ENCODE data around the gene RIOK1. TPM values are rescaled to one million over a fixed set of nuclear protein-coding genes. Genes with fewer than 3 reads are reported as not detected.

Gene RIOK1
- total and polyA plus RNA-seq, 9 donors = 11.2 to 33.2 (median 18.3) TPM

DNA sequence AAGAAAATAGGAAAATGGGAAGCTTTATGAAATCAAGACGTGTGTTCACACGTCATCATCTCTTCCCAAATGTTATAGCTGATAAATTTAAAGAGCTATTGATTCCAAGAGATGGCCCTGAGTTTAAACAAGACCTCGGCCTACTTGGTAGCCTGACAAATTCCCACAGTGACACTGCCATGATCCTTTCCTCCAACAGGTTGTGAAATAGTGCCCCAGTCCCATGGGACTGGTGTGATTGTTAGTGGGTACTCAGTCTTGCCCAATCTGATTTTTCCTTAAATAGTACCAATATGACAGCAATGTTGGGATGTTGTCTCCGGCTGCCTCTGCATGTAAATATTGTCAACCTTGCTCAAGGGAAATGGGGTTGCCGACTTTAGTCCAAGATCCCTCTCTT lies 34.5 kb downstream of the RIOK1 start:
- Histone ChIP-seq H3K9me3 (no peaks in the 10 kb centered on the region), H3K4me1 (ENCODE audit: insufficient read depth) (no peaks in the 10 kb centered on the region), H3K4me3 (no peak overlapping the region), H3K27ac (no peak overlapping the region), H3K27me3 (no peaks in the 10 kb centered on the region), H3K36me3 (no peaks in the 10 kb centered on the region)
- no peak for TF ChIP-seq POLR2A (IDR thresholded peaks at IDR 0.05)
- intact Hi-C loops (cut with DNase I) = no loop called here
- no peak for DNase-seq
- WGBS, 3 donors = 88 to 90% (median 90%) methylated on average over 5 of the region's 5 CpGs

DNA sequence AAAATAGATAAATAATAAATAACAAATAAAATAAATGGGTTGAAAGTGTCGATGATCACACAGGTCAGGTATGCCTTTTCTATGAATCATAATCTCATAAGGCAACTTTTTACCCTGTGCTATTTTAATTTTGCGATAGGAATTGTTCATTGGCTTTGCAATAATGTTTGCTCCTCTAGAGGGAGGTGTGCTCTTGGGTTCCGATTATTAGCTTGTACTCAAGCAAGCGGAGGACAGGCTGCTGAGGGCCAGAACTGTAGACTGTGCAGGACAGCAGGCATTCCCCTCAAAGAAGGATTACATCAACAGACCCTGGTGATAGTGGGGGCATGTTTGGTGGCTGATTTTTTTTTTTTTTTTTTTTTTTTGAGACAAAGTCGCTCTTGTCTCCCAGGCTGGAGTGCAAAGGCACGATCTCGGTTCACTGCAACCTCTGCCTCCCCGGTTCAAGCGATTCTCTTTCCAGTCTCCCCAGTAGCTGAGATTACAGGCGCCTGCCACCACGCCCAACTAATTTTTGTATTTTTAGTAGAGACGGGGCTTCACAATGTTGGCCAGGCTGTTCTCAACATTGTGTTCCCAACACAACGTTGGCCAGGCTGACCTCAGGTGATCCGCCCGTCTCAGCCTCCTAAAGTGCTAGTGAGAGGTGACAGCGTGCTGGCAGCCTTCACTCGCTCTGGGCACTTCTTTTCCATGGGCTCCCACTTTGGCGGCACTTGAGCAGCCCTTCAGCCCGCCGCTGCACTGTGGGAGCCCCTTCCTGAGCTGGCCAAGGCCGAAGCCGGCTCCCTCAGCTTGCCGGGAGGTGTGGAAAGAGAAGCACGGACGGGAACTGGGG lies 35.6 kb downstream of the RIOK1 start:
- Histone ChIP-seq H3K27ac (no peak overlapping the region), H3K4me3 (no peak overlapping the region), H3K27me3 (no peaks in the 10 kb centered on the region), H3K36me3 (no peaks in the 10 kb centered on the region), H3K9me3 (no peaks in the 10 kb centered on the region), H3K4me1 (ENCODE audit: insufficient read depth) (no peaks in the 10 kb centered on the region)
- 79 to 85% (median 79%) methylated on average over 25 of the region's 25 CpGs for WGBS, 3 donors
- no peak for DNase-seq
- no peak for TF ChIP-seq POLR2A (IDR thresholded peaks at IDR 0.05)
- intact Hi-C loops (cut with DNase I) = no loop called here

DNA sequence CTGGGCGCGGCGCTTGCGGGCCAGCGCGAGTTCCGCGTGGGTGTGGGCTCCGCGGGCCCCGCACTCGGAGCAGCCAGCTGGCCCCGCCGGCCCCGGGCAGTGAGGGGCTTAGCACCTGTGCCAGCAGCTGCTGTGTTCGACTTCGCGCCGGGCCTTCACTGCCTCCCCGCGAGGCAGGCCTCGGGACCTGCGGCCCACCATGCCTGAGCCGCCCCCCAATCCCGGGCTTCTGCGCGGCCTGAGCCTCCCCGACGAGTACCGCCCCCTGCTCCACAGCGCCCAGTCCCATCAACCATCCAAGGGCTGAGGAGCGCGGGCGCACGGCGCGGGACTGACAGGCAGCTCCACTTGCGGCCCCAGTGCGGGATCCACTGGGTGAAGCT lies 36.2 kb downstream of the RIOK1 start:
- TF ChIP-seq POLR2A (IDR thresholded peaks at IDR 0.05) = no peak
- TF ChIP-seq, protein P1, sequence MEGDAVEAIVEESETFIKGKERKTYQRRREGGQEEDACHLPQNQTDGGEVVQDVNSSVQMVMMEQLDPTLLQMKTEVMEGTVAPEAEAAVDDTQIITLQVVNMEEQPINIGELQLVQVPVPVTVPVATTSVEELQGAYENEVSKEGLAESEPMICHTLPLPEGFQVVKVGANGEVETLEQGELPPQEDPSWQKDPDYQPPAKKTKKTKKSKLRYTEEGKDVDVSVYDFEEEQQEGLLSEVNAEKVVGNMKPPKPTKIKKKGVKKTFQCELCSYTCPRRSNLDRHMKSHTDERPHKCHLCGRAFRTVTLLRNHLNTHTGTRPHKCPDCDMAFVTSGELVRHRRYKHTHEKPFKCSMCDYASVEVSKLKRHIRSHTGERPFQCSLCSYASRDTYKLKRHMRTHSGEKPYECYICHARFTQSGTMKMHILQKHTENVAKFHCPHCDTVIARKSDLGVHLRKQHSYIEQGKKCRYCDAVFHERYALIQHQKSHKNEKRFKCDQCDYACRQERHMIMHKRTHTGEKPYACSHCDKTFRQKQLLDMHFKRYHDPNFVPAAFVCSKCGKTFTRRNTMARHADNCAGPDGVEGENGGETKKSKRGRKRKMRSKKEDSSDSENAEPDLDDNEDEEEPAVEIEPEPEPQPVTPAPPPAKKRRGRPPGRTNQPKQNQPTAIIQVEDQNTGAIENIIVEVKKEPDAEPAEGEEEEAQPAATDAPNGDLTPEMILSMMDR (IDR thresholded peaks at IDR 0.05) = no peak
- TF ChIP-seq EP300 (IDR thresholded peaks at IDR 0.05) = no peak
- 96 to 97% (median 97%) methylated on average over 28 to 39 of the region's 39 CpGs for WGBS, 3 donors
- Histone ChIP-seq H3K4me3 (no peak overlapping the region), H3K9me3 (no peaks in the 10 kb centered on the region), H3K4me1 (ENCODE audit: insufficient read depth) (no peaks in the 10 kb centered on the region), H3K27me3 (no peaks in the 10 kb centered on the region), H3K27ac (no peak overlapping the region), H3K36me3 (no peaks in the 10 kb centered on the region)
- DNase-seq = no peak
- intact Hi-C loops (cut with DNase I) = no loop called here

DNA sequence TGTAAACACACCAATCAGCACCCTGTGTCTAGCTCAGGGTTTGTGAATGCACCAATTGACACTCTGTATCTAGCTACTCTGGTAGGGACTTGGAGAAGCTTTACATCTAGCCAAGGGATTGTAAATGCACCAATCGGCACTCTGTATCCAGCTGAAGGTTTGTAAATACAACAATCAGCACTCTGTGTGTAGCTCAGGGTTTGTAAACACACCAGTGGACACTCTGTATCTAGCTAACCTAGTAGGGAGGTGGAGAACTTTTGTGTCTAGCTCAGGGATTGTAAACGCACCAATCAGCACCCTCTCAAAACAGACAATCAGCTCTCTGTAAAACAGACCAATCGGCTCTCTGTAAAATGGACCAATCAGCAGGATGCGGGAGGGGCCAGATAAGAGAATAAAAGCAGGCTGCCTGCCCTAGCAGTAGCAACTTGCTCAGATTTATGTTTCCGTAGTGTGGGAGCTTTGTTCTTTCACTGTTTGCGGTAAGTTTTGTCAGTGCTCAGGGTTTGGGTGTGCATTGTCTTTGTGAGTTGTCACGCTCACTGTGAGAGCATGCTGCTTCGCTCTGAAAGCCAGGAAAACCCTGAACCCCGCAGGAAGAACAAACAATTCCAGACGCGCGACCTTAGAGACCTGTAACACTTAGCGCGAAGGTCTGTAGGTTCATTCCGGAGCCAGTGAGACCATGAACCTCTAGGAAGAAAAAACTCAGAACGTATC lies 37.0 kb downstream of the RIOK1 start:
- no peak for DNase-seq
- H3K4me3 ChIP-seq = no peak overlapping the region
- 75 to 80% (median 75%) methylated on average over 16 of the region's 16 CpGs for WGBS, 3 donors
- no peaks in the 10 kb centered on the region for H3K9me3 ChIP-seq
- H3K36me3 ChIP-seq = no peaks in the 10 kb centered on the region
- no peaks in the 10 kb centered on the region for H3K4me1 ChIP-seq (ENCODE audit: insufficient read depth)
- intact Hi-C loops (cut with DNase I) = no loop called here
- no peak for TF ChIP-seq POLR2A (IDR thresholded peaks at IDR 0.05)
- H3K27ac ChIP-seq = no peak overlapping the region
- H3K27me3 ChIP-seq = no peaks in the 10 kb centered on the region

DNA sequence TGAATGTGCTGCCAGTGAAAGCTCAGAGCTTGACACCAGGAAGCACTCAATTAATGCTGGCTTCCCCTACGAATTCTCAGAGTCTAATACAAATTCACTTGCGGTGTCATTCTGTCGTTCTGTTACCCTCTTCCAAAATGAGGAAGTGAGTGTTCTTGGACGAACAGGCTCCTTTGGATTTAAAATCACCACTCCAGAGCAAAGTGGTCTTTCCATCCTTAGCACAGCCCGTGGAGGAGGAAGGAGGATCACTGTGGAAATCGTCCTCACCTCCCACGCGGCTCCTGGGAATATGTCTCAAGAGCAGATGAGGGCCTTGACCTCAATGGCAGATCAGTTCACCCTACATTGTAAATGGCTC lies 41.7 kb downstream of the RIOK1 start:
- Histone ChIP-seq H3K4me1 (ENCODE audit: insufficient read depth) (peaks cover 2% of the 10 kb centered on the region), H3K9me3 (no peaks in the 10 kb centered on the region), H3K27ac (no peak overlapping the region), H3K27me3 (no peaks in the 10 kb centered on the region), H3K36me3 (no peaks in the 10 kb centered on the region), H3K4me3 (no peak overlapping the region)
- intact Hi-C loops (cut with DNase I) = no loop called here
- DNase-seq = no peak
- TF ChIP-seq, protein P1 (IDR thresholded peaks at IDR 0.05) = no peak
- TF ChIP-seq EP300 (IDR thresholded peaks at IDR 0.05) (no peak), POLR2A (IDR thresholded peaks at IDR 0.05) (no peak)
- 63 to 68% (median 67%) methylated on average over 8 of the region's 8 CpGs for WGBS, 3 donors

All from ovary (tissue), 9 donors.